ENCODE results near the gene FRAS1. TPM values are rescaled to one million over a fixed set of nuclear protein-coding genes. Genes with fewer than 3 reads are reported as not detected.
A peak's percentile ranks its signal among the peaks of the same experiment; 100 is the strongest.

FRAS1 gene
- total and polyA plus RNA-seq, 2 of the 8 experiments (the other 6 are each of a cell fraction or from before 2014, with no cell fraction given) = 38.5 to 109 TPM

DNA sequence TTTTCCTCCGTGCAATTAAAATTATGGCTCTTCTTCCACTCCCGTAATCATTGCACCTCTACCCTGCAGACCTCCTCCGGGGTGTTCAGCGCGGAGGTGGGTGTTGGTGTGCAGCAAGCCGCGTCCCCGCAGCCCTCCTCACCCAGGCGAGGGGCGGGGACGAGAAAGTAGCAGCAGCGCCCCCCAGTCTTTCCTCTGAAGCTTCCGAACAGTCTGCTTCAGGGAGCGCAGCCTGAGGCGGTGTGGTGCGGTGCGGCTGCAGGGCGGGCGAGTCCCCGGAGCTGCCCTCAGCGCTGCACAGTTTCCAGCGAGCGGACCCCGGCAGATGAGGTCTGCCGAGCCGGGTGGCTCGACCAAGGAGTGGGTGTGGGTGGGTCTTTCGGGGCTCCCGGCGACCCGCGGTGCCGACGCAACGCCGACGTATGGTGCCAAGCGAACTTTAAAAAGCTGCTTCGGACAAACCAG, at the start of gene FRAS1 (continued):
- TF ChIP-seq, protein P1, sequence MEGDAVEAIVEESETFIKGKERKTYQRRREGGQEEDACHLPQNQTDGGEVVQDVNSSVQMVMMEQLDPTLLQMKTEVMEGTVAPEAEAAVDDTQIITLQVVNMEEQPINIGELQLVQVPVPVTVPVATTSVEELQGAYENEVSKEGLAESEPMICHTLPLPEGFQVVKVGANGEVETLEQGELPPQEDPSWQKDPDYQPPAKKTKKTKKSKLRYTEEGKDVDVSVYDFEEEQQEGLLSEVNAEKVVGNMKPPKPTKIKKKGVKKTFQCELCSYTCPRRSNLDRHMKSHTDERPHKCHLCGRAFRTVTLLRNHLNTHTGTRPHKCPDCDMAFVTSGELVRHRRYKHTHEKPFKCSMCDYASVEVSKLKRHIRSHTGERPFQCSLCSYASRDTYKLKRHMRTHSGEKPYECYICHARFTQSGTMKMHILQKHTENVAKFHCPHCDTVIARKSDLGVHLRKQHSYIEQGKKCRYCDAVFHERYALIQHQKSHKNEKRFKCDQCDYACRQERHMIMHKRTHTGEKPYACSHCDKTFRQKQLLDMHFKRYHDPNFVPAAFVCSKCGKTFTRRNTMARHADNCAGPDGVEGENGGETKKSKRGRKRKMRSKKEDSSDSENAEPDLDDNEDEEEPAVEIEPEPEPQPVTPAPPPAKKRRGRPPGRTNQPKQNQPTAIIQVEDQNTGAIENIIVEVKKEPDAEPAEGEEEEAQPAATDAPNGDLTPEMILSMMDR (IDR thresholded peaks at IDR 0.05; ENCODE audit: control extremely low read depth in 1 of 3, insufficient read depth in 1 of 3, low read depth in 1 of 3, low read length in 3 of 3) = peak in 1 of 3 experiments; percentile 13; a peak in 1 of 4 replicates
- TF ChIP-seq KDM4A (IDR thresholded peaks at IDR 0.05; ENCODE audit: low read depth, low read length, severe bottlenecking) (peak; percentile 30), TBP (IDR thresholded peaks at IDR 0.05; ENCODE audit: low read depth, low read length) (peak; percentile 13; the same call in 1 of the 2 replicates), PHF8 (conservative IDR thresholded peaks at IDR 0.05; ENCODE audit: low read depth, low read length) (peak; percentile 46; the same call in 1 of the 2 replicates), SAP30 (IDR thresholded peaks at IDR 0.05; ENCODE audit: insufficient read depth, insufficient replicate concordance, low read length) (peak; percentile 10), TAF7 (optimal IDR thresholded peaks at IDR 0.05; ENCODE audit: borderline replicate concordance, low read depth, low read length) (peak; percentile 57), RBBP5 (IDR thresholded peaks at IDR 0.05; ENCODE audit: borderline replicate concordance, low read depth, low read length) (peak; percentile 18; the same call in 1 of the 2 replicates), TCF12 (IDR thresholded peaks at IDR 0.05; ENCODE audit: low read depth, low read length) (no peak), RNF2 (IDR thresholded peaks at IDR 0.05; ENCODE audit: borderline replicate concordance, low read depth, low read length, missing control alignments, poor library complexity, severe bottlenecking) (no peak), SRF (IDR thresholded peaks at IDR 0.05; ENCODE audit: low read depth, low read length) (no peak), CHD1 (IDR thresholded peaks at IDR 0.05; ENCODE audit: low read depth, low read length) (no peak), EZH2 (IDR thresholded peaks at IDR 0.05; ENCODE audit: low read depth, low read length, severe bottlenecking) (peak; percentile 35), EP300 (IDR thresholded peaks at IDR 0.05; ENCODE audit: borderline replicate concordance in 1 of 2, low read depth in 2 of 2, low read length in 2 of 2) (no peak), FOSL1 (IDR thresholded peaks at IDR 0.05; ENCODE audit: insufficient read depth, low read depth, low read length) (no peak), SUZ12 (IDR thresholded peaks at IDR 0.05; ENCODE audit: low read length) (no peak)

Measured in H1 (cell line).